PFSK-1 (cell line): ENCODE results near the gene DCXR.

Experiments used
- POLR2AphosphoS5 ChIP-seq: IDR thresholded peaks from 2 replicates; pipeline ENCODE4 v1.6.1; 2012; ENCODE audit warnings: low read depth, mild to moderate bottlenecking, control low read depth, low read length, moderate library complexity
- SIN3A ChIP-seq: IDR thresholded peaks from 2 replicates; pipeline ENCODE4 v1.6.1; 2012; ENCODE audit warnings: mild to moderate bottlenecking, low read length, moderate library complexity, borderline replicate concordance; ENCODE audit not compliant: insufficient read depth
- TAF1 ChIP-seq: IDR thresholded peaks from 2 replicates; pipeline ENCODE4 v1.6.1; 2012; ENCODE audit warnings: low read length, control low read depth, borderline replicate concordance; ENCODE audit not compliant: insufficient read depth
- TF ChIP-seq, protein P1 (sequence below), 2 experiments: IDR thresholded peaks; 2 replicates each; pipeline versions ENCODE4 v1.6.1 to v1.8.0; 2011 to 2012; ENCODE audit warnings: low read depth in 2 of 2, low read length in 2 of 2, control low read depth in 1 of 2, inconsistent platforms in 1 of 2, mild to moderate bottlenecking in 1 of 2, moderate library complexity in 1 of 2; ENCODE audit not compliant: insufficient read depth in 1 of 2

DNA sequence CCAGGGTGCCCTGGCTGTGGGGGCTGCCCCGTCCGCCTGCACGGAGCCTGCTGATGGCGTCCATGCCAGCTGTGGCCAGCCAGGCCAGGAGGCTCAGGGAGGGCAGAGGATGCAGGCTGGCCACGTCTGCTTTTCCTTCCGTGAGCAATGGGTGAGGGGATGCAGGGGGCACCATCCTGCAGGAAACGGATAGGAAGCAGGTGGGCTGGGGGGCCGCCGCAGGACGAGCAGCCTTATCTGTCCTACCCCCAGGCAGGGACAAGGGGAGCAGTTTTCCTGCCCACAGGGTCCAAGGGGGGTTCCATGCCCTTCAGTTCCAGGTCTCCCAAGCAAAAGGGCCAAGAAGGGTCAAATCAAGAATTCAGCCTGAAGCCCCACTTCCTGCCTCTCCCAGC, 21.4 kb upstream of the DCXR start:
- TF ChIP-seq, protein P1, sequence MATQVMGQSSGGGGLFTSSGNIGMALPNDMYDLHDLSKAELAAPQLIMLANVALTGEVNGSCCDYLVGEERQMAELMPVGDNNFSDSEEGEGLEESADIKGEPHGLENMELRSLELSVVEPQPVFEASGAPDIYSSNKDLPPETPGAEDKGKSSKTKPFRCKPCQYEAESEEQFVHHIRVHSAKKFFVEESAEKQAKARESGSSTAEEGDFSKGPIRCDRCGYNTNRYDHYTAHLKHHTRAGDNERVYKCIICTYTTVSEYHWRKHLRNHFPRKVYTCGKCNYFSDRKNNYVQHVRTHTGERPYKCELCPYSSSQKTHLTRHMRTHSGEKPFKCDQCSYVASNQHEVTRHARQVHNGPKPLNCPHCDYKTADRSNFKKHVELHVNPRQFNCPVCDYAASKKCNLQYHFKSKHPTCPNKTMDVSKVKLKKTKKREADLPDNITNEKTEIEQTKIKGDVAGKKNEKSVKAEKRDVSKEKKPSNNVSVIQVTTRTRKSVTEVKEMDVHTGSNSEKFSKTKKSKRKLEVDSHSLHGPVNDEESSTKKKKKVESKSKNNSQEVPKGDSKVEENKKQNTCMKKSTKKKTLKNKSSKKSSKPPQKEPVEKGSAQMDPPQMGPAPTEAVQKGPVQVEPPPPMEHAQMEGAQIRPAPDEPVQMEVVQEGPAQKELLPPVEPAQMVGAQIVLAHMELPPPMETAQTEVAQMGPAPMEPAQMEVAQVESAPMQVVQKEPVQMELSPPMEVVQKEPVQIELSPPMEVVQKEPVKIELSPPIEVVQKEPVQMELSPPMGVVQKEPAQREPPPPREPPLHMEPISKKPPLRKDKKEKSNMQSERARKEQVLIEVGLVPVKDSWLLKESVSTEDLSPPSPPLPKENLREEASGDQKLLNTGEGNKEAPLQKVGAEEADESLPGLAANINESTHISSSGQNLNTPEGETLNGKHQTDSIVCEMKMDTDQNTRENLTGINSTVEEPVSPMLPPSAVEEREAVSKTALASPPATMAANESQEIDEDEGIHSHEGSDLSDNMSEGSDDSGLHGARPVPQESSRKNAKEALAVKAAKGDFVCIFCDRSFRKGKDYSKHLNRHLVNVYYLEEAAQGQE (IDR thresholded peaks at IDR 0.05; ENCODE audit: insufficient read depth in 1 of 2, low read depth in 2 of 2, low read length in 2 of 2): no peak
- TF ChIP-seq SIN3A (no peak), POLR2AphosphoS5 (no peak), TAF1 (no peak)
